Glomerular endothelial cell (primary cell): ENCODE data around the gene HTT. TPM values are rescaled to one million over a fixed set of nuclear protein-coding genes. Genes with fewer than 3 reads are reported as not detected.
"Not testable (repeated sequence)": the region's sequence is repeated elsewhere in the genome, so short reads cannot be mapped to it uniquely, and the experiment has no call there.

Source experiments
- DNase-seq: peaks from one replicate; pipeline ENCODE4 v3.0.0-alpha.2; 2011; ENCODE audit warnings: low read depth, low spot score; ENCODE audit errors: extremely low read depth
- total RNA-seq: library from RNA; depleted of rRNA; stranded (reverse); fragments of >200 nt; gene quantifications from 2 replicates; pipeline ENCODE4 v1.2.3, GENCODE V29; 2015

Gene HTT
- total RNA-seq, 1 donor from 2014 or later, result 86.8 TPM

- DNase-seq, result no peak
These were observed 29.3 kb upstream of the HTT start for GRCh38 chr4:3044870-3045819.

DNA sequence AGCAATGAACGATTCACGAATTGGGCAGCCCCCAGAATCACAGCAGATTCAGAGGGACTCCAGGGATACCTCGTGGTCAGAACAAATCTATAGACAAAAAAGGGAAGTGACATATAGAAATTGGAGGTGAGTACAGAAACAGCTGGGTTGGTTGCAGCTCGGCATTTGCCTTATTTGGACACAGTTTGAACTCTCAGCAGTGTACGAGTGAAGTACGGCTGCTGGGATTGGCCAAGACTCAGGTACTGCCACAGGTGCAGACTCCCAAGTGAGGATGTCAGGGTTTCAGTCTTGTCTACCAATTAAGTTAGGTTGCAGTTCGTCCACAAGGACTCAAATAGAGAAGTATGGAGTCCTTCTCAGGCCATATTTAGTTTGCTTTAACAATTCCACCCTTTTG lies 28.3 kb upstream of the HTT start:
- DNase-seq, result no peak

DNA sequence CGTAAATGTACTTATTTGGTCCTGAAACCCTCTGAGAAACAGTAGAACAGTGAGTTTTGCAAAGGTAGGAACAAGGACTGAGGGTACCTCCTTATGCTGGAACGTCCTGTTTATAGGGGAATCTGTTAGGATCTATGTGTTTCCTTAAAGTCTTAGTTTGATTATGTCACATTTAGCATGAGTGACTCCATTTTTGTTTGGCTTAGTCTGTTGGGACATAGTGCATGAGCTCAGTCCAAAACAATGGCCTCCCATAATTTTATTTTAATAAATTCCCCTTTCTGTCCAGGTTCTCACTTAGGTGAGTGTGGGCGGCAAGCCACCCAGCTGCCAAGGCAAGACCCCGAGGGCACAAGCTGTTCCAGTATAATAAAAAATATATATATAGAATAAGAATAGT lies 27.9 kb upstream of the HTT start:
- DNase-seq, result no peak

- DNase-seq, result no peak
These were observed 26.8 kb upstream of the HTT start for GRCh38 chr4:3047464-3048286.

- DNase-seq, result not testable (repeated sequence)
These were observed 23.2 kb upstream of the HTT start for GRCh38 chr4:3051141-3051897.

DNA sequence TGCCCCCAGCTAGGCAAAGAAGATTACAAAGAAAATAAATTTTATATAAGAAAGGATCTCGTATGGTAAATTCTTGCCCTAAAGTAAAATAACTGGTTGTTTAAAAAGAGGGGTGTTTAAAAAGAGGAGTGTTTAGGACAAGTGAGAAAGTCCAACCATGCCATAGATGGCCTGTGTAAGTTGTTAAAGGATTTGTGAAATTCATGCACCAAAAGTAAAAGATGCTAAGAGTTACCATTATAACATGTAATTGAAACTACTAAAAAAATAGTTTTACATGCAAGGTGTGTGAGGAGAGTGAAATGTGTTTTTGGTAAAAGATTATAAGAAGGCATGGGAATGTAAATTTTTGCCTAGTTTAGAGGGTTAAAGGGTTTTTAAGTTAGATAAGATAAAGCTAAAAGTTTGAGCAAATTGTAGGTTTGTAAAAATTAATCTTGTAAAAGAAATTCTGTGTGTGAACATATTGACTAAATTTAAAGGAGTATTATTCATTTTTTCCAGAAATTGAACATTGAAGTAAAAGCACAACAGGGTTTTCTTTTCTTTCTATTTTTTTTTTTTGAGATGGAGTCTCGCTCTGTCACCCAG lies 20.2 kb upstream of the HTT start:
- DNase-seq, result no peak

GRCh38 chr4:3059943-3060342 lies 14.5 kb upstream of the HTT start:
- no peak for DNase-seq

DNA sequence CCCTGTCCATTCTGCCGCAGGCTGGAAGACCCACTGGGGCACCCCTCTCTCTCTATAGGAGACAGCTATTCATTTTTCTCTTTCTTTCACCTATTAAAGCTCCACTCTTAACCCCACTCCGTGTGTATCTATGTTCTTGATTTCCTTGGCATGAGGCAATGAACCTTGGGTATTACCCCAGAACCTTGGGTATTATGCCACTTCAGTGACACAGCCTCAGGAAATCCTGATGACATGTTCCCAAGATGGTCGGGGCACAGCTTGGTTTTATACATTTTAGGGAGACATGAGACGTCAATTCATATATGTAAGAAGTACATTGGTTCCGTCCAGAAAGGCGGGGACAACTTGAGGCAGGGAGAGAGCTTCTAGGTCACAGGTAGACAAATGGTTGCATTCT lies 13.5 kb upstream of the HTT start:
- no peak for DNase-seq

DNA sequence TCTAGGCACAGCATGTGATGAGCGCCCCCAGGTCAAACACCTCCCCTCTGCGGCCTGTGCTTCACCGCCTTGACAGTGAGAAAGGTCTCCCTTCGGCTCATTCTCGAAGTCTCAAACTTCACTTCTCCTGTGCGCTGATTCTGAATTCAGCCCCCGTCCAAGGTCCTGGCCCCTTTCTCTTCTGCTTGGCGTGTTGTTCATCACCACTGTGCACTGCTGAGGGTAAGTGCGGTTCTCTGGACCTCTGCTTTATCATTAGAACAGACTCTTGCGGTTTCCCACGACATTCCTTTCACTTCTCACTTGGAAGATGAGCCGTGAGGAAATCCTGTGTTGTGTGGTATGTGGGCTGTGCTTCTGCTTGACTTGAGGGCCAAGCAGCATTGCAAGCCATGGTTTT lies 12.0 kb upstream of the HTT start:
- DNase-seq, result no peak

- no peak for DNase-seq
These were observed 8.9 kb upstream of the HTT start for GRCh38 chr4:3065551-3065950.

- DNase-seq, result no peak
These were observed 7.6 kb upstream of the HTT start for GRCh38 chr4:3066836-3067400.

DNA sequence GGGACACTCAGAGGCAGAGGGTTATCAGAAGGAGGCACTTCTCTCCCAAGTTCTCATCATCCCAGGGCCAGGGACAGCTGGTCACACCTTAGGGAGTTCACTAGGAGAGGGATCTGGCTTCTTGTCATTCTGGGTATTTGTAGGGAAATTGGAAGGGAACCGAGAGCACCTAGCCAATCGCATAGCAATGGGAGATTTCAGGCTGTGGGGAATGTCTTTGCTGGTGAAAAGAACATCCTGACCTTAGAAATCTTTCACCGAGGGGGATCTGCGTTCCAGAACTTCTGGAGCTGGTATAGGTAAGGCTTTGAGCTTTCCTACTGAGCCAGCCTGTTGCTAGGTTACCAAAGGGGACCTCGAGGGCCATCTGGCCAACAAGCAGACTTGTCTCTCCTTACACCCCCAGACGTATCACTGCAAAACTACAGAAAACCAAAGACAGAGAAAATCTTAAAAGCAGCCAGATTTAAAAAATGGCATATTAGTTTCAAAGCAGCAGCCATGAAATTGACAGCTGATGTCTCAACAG lies 6.9 kb upstream of the HTT start:
- DNase-seq, result no peak

DNA sequence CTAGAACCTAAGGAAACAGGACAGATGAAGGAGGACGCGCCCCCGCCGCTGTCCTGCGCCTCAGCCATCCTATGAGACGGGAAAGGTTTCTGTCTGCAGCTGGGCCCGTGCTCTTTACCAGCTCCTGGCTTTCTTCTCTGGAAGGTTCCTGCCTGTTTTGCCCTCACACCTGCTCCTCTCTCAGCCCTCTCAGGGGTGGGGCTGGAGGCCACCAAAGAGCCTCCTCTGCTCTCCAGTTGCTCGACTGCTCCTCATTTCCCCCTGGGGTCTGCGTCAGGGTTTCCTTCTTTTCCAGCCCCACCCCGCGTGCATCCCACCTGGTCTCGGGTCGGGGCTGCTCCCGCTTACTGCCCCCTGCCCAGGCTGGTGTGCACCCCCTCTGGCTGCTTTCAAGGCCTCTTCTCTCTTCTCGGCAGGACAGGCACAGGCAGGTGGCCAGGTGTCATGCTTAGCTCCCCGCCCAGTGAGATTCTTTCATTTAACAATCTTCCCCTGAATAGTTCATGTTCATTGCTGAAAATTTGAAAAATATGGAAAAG lies 4.8 kb upstream of the HTT start:
- no peak for DNase-seq

- no peak for DNase-seq
These were observed 3.6 kb upstream of the HTT start for GRCh38 chr4:3070709-3071500.

DNA sequence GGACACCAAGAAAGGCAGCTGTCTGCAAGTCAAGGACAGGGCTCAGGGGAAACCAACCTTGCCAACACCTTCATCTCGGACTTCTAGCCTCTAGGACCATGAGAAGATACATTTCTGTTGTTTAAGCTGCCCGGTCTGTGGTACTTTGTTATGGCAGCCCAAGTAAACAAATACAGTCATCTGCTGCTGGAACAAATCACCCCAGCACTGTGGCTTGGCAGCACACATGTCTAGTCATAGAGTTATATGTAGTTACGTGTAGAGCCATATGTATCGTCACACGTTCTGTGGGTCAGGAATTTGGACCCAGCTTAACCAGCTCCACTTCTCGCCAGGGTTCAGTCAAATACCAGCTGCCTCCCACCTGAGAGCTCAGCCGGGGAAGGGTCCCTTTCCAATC lies 2.7 kb upstream of the HTT start:
- no peak for DNase-seq

DNA sequence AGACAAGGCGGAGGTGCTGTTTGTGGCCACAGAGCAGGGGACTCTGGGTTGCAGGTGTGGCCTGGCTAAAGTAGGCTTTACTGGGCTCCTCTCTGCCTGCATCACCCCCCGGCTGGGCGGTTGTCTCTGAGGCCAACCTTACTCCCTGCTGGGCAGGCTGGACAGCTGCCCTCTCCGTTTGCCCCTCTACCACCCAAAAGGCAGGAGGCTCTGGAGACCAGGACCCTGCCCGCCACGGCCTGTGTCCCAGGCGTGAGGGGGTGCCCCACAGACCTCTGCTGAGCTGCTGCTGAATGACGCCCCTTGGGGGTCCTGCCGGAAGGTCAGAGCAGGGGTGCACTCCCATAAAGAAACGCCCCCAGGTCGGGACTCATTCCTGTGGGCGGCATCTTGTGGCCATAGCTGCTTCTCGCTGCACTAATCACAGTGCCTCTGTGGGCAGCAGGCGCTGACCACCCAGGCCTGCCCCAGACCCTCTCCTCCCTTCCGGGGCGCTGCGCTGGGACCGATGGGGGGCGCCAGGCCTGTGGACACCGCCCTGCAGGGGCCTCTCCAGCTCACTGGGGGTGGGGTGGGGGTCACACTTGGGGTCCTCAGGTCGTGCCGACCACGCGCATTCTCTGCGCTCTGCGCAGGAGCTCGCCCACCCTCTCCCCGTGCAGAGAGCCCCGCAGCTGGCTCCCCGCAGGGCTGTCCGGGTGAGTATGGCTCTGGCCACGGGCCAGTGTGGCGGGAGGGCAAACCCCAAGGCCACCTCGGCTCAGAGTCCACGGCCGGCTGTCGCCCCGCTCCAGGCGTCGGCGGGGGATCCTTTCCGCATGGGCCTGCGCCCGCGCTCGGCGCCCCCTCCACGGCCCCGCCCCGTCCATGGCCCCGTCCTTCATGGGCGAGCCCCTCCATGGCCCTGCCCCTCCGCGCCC lies 1.1 kb upstream of the HTT start:
- DNase-seq, result no peak

DNA sequence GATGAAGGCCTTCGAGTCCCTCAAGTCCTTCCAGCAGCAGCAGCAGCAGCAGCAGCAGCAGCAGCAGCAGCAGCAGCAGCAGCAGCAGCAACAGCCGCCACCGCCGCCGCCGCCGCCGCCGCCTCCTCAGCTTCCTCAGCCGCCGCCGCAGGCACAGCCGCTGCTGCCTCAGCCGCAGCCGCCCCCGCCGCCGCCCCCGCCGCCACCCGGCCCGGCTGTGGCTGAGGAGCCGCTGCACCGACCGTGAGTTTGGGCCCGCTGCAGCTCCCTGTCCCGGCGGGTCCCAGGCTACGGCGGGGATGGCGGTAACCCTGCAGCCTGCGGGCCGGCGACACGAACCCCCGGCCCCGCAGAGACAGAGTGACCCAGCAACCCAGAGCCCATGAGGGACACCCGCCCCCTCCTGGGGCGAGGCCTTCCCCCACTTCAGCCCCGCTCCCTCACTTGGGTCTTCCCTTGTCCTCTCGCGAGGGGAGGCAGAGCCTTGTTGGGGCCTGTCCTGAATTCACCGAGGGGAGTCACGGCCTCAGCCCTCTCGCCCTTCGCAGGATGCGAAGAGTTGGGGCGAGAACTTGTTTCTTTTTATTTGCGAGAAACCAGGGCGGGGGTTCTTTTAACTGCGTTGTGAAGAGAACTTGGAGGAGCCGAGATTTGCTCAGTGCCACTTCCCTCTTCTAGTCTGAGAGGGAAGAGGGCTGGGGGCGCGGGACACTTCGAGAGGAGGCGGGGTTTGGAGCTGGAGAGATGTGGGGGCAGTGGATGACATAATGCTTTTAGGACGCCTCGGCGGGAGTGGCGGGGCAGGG lies 568 bp downstream of the HTT start:
- DNase-seq, result no peak
